Stimulated activated CD4-positive, alpha-beta T cell treated with anti-CD3 and anti-CD28 coated beads, Interleukin-15, amount 100 ng/mL, for 24 hours (primary cell): ENCODE data around the gene PLIN3.
"Not testable (repeated sequence)": the region's sequence is repeated elsewhere in the genome, so short reads cannot be mapped to it uniquely, and the experiment has no call there.

Source experiments
- DNase-seq: peaks from one replicate; pipeline ENCODE4 v3.0.0-alpha.2; 2020

Gene PLIN3

DNA sequence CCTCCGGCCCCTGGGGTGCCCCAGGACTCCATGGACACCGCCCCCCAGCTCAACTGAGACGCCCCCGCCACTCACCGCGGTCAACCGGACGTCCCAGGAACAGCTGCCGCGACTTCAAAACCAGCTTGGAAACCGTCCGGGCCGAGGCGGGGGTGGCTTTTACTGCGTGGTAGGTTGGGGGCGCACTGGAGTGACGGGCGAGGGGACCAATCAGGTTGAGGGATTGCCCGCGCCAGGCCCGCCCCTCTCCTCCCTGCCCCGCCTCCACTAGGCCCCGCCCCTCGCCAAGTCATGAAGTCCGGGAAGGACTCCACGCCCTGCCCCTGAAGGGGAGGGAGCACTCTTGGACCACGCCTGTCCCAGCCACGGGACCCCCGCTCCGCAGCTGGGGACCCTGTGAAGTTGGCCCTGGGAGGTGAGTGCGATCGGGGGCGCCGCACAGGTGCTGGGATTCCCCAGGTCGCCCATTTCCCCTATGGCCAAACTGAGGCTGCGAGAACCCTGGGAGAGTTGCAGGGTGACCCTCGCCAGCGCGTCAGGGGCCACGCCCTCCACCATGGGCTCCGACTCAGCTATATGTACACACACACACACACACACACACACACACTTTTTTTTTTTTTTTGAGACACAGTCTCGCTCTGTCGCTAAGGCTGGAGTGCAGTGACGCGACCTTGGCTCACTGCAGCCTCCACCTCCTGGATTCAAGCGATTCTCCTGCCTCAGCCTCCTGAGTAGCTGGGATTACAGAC, at the start of gene PLIN3:
Gene PLIN3 (minus strand): TSS at position 134 of the 752 bp plus-strand sequence. CDS start 6,273 bp downstream, outside the sequence.
- DNase-seq = peak; percentile 96

DNA sequence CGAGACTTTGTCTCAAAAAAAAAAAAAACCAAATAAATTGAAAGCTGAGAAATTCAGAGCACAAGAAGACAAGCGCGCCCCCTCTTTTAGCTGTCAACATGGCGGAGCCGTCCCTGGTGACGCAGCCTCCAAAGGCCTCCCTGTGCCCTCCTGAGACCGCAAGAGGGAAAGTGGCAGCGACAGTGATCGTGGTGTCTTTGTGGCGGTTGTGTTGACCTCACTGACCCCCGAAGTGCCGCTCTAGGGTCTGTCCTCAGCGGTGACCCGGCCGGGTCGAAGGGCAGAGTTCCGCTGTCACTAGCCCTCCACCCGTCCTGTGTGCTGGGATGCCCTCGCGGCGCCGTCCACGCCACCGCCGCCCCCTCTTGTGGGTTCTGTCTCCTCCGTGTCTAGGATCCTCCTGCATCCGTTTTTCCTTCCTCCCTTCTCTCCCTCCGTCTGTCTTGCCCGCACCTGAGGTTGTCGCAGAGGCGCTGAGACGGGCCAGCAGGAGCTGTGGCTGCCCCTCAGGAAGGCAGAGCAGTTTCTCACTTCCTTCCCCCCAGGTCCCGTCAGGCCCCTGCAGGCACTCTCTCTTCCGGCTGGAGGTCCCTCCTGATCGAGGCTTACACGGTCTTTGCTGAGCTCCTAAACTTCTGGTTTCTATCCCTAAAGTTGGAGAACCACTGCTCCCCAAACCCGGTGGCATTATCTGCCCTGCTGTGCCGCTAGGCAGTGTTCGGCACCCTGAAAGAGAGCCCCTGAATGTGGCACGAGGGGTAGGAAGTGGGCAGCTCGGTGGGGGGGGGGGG, 49.0 kb upstream of the PLIN3 start:
- DNase-seq = peak; percentile 46

DNA sequence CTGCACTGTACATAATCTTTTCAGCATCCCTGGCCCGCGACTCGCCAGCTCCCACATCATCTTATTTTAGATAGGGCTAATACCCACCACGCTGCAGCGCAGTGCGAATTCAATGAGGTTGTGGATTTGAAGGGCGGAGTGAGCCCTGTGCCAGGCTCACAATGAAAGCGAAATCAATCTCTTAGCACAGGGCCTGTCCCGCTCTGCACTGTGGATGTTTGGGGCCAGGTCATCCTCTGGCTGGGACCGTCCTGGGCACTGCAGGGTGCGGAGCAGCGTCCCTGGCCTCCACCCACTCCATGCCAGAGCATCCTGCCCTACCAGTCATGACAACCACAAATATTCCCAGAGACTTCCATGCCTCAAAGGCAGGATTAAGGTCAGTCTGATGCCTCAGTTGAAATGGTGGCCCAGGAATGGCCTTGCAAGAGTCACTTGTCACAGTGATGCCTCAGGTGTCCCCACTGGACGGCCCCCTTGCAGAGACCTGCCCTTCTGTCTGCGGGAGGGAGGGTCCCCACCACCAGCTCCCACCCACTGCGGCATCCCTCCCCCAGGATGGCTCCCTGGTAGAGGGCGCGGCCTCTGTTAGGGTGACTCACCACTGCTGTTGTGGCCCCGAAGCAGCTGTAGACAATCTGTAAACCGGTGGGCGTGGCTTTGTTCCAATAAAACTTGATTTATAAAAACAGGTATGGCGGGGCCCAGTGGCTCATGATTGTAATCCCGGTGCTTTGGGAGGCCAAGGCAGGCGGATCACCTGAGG, 47.5 kb upstream of the PLIN3 start:
- peak; percentile 80 for DNase-seq

DNA sequence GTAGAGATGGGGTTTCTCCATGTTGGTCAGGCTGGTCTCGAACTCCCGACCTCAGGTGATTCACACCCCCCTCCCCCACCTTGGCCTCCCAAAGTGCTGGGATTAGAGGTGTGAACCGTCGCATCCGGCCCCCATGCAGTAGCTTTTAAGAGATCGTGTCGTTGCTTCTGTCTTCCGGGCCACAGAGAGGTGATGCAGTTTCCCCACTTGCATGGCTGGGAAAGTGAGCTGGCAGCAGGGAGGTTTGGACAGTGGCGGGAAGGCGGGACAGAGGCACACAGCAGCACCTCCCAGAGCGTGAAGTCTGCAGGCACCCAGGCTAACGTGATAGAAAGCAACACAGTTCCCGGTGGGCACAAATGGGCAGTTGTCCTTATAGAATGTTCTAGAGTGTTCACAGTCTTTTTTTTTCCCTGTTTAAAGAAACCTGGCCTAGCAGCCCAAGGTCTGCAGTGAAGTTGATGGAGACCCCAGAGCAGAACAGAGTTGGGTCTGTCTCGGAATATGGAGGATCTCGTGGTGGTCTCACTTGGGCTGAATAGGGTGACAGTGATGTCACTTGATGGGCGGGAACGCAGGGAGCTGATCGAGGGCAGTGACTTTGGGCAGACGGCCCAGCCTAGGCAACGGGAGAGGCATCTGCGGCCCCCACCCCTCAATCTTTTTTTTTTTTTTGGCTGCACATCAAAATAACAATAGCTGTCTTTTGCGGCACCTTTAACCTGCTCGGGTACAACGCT, 46.7 kb upstream of the PLIN3 start:
- peak; percentile 58 for DNase-seq

DNA sequence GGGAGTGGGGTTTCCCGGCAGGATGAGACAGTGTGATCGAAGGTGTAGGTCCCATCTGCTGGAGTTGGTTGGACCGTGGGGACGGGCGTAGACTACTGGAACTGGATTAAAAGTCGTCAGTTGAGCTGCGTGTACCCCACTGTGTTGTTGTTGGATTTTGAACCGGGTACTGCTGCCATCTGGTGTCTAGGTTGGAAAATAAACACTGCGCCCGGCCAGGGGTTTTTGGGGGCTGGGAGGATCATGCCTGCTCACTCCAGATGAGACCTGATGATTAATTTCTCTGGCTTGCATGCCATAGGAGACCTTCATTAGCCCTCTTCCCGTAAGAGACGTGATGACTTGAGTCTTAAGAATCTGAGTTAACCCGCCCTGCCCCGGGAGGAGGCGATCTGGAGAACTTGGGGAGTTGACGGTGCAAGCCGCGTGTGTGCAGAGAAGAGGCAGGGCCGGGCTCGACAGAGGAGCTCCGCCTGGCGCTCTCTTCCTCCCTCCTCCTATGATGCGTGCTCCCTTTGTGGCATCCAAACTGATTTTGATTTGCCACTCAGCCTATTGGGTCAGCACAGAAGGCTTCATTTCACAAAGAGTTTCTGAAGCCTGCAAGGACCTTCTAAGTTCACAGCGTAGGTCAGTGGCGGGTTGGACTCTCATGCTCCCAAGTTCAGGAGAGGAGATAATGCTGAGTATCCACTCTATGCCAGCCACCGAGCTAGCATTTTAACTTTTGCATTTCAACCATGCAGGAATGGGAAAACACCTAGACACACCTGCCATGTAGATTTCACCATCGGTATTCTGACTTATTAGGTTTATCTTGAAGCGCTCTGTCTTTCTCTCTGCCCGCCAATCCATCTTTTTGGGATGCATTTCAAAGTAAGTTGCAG, 44.6 kb upstream of the PLIN3 start:
- DNase-seq = peak; percentile 82

GRCh38 chr19:4911314-4911713, 43.8 kb upstream of the PLIN3 start:
- DNase-seq = no peak

DNA sequence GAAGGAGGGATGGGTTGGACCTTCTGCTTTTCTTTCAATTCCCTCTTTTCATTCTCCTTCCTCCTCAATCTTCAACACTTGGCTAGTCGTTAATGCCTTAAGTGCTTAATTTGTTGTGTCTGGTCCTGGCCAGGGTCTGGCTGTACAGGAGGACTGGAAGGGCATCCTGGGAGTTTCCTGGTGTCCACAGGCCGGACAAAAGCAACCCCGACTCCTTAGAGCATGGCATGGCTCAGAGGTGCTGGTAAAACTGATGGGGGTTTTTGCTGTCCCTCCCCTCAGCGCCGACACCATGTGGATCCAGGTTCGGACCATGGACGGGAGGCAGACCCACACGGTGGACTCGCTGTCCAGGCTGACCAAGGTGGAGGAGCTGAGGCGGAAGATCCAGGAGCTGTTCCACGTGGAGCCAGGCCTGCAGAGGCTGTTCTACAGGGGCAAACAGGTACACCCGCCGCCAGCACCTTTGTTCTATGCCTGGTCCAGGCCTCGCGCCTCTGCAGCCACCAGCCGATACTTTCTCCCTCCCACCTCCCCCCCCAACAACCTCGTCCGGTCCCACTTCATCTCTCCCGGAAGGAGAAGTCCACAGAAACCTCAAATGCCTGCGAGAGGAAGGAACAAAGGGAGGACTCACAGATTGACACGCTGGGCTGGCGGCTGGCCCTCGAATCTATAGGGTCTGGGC, 43.3 kb upstream of the PLIN3 start:
- peak; percentile 51 for DNase-seq

- DNase-seq = peak; percentile 98
Observed at GRCh38 chr19:4909897-4910593, 42.6 kb upstream of the PLIN3 start.

- peak; percentile 91 for DNase-seq
Observed at GRCh38 chr19:4909156-4909896, 41.9 kb upstream of the PLIN3 start, which contains the start of gene UHRF1. Gene UHRF1, plus strand, starts transcription at chr19:4909501. Its CDS starts 1,385 bp downstream, at chr19:4910886.

GRCh38 chr19:4908781-4909155, 41.3 kb upstream of the PLIN3 start:
- no peak for DNase-seq

DNA sequence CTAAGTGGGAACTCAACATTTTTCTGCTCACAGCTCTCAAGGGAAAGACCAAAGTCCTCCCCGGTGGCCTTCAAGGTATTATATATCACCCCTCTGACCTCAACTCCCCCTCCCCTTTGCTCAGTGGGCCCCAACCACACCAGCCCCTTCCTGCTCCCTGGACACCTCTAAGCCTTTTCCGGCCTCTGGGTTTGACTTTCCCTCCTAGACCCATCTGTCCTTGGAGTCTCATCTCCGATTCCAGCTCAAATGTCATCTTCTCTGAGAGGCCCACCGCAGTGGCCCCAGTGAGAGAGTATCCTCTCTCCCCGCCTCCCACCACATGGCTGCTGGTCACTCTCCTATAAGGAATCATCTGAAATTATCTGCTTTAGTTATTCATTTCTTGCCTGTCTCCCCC, 40.9 kb upstream of the PLIN3 start:
- no peak for DNase-seq

DNA sequence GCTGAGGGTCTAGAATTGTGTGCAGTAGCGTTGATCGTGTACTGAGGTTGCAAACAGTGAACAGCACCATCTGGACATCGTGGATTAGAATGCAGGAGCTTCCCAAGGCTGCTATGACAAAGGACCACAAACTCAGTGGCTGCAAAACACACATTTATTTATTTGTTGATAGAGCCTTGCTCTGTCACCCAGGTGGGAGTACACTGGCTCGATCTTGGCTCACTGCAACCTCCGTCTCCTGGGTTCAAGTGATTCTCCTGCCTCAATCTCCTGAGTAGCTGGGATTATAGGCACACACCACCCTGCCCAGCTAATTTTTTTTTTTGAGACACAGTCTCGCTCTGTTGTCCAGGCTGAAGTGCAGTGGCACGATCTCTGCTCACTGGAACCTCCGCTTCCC, 39.5 kb upstream of the PLIN3 start:
- DNase-seq = no peak

GRCh38 chr19:4904481-4904880, 37.0 kb upstream of the PLIN3 start:
- DNase-seq = no peak

DNA sequence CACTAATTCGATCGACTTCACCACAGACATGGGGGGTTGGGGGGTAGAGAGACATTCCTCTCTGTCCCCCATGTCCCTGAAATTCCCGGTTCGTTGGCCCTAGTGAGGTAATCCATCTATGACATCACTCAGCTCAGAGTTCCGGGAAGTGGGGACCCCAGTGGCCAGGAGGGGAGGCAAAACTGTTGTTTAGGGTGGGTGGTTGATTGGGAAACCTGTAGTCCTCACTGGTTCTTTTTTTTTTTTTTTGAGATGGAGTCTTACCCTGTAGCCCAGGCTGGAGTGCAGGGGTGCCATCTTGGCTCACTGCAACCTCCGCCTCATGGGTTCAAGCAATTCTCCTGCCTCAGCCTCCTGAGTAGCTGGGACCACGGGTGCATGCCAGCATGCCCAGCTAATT, 35.3 kb upstream of the PLIN3 start, which contains the start of gene ARRDC5:
Gene ARRDC5 (minus strand): TSS at position 101 of the 400 bp plus-strand sequence. CDS start 71 bp downstream, at position 30.
- no peak for DNase-seq

DNA sequence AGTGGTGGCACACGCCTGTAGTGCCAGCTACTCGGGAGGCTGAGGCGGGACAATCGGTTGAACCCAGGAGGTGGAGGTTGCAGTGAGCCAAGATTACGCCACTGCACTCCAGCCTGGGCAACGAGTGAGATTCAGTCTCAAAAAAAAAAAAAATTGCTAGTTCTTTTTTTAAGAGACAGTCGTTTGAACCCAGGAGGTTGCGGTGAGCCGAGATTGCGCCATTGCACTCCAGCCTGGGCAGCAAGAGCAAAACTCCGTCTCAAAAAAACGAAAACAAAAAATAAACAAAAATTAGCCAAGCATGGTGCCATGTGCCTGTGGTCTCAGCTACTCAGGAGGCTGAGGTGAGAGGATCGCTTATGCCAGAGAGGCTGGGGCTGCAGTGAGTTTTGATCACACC, 33.4 kb upstream of the PLIN3 start:
- not testable (repeated sequence) for DNase-seq

- DNase-seq = no peak
Observed at GRCh38 chr19:4897146-4897545, 29.7 kb upstream of the PLIN3 start.

DNA sequence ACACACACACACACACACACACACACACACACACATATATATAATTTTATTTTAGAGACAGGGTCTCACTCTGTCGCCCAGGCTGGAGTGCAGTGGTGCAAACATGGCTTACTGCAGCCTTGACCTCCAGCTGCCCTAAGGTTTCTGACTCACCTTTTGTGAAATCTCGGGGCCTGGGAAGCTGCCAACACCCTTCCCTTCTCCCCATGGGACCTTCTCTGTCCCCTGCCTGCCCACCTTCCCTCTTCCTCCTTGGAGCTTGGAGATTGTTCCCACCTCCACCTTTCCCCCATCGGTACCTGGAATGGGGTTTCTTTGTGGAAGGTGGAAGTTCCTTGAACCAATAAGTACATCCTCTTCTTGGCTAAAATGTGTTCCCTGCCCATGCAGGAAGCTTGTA, 28.9 kb upstream of the PLIN3 start:
- DNase-seq = no peak

DNA sequence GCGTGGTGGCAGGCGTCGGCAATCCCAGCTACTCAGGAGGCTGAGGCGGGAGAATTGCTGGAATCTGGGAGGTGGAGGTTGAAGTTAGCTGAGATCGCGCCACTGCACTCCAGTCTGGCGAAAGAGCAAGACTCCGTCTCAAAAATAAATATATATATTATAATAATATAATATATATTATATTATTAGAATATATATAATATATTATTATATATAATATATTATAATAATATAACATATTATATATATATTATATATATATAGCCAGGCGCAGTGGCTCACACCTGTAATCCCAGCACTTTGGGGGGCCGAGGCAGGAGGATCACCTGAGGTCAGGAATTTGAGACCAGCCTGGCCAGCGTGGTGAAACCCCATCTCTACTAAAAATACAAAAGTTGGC, 25.5 kb upstream of the PLIN3 start:
- not testable (repeated sequence) for DNase-seq

GRCh38 chr19:4891066-4891465, 23.6 kb upstream of the PLIN3 start:
- DNase-seq = no peak
